Skeletal muscle satellite cell (primary cell): ENCODE results near the gene SRGAP2C.
"Not testable (repeated sequence)": the region's sequence is repeated elsewhere in the genome, so short reads cannot be mapped to it uniquely, and the experiment has no call there.

Source experiments
- H3K27me3 ChIP-seq: 2 replicates; pipeline ENCODE4 v1.7.0; 2013; ENCODE audit warnings: low read length; ENCODE audit not compliant: control insufficient read depth, insufficient read depth
- H3K36me3 ChIP-seq: 2 replicates; pipeline ENCODE4 v1.7.0; 2013; ENCODE audit warnings: mild to moderate bottlenecking, control low read depth, low read length; ENCODE audit not compliant: insufficient read depth
- H3K4me1 ChIP-seq: 2 replicates; pipeline ENCODE4 v1.7.0; 2013; ENCODE audit warnings: low read length; ENCODE audit not compliant: control insufficient read depth, insufficient read depth
- H3K4me2 ChIP-seq: 2 replicates; pipeline ENCODE4 v1.7.0; 2013; ENCODE audit warnings: mild to moderate bottlenecking, low read length
- H3K4me3 ChIP-seq: 2 replicates; pipeline ENCODE4 v1.7.0; 2013; ENCODE audit warnings: low read length
- H3K9ac ChIP-seq: 2 replicates; pipeline ENCODE4 v1.7.0; 2013; ENCODE audit warnings: mild to moderate bottlenecking, low read depth, low read length, moderate library complexity
- H3K9me3 ChIP-seq: replicated peaks from 2 replicates; pipeline ENCODE4 v1.7.0; 2013; ENCODE audit warnings: mild to moderate bottlenecking, control low read depth, low read length

Gene SRGAP2C

GRCh38 chr1:121360531-121360930, 175.8 kb downstream of the SRGAP2C start:
- H3K9ac ChIP-seq, H3K27me3 ChIP-seq, H3K4me3 ChIP-seq, H3K9me3 ChIP-seq, H3K4me1 ChIP-seq, H3K4me2 ChIP-seq, H3K36me3 ChIP-seq: not testable (repeated sequence)

GRCh38 chr1:121361451-121362233, 176.9 kb downstream of the SRGAP2C start:
- not testable (repeated sequence) for H3K9ac ChIP-seq, H3K4me2 ChIP-seq, H3K36me3 ChIP-seq, H3K27me3 ChIP-seq, H3K4me1 ChIP-seq, H3K9me3 ChIP-seq, H3K4me3 ChIP-seq

- H3K27me3 ChIP-seq, H3K9me3 ChIP-seq, H3K4me3 ChIP-seq: not testable (repeated sequence)
Measured at GRCh38 chr1:121362234-121362883, 177.6 kb downstream of the SRGAP2C start.

GRCh38 chr1:121365316-121365715, 180.5 kb downstream of the SRGAP2C start:
- H3K4me3 ChIP-seq, H3K9me3 ChIP-seq, H3K27me3 ChIP-seq, H3K4me2 ChIP-seq, H3K9ac ChIP-seq, H3K4me1 ChIP-seq, H3K36me3 ChIP-seq: not testable (repeated sequence)

More at GRCh38 chr1:121362234-121362883, 177.6 kb downstream of the SRGAP2C start:
- H3K4me1 ChIP-seq, H3K36me3 ChIP-seq, H3K9ac ChIP-seq, H3K4me2 ChIP-seq: not testable (repeated sequence)

- not testable (repeated sequence) for H3K36me3 ChIP-seq, H3K27me3 ChIP-seq
Measured at GRCh38 chr1:121365723-121366122, 180.9 kb downstream of the SRGAP2C start.

GRCh38 chr1:121366171-121366570, 181.4 kb downstream of the SRGAP2C start:
- not testable (repeated sequence) for H3K4me3 ChIP-seq

More at GRCh38 chr1:121365723-121366122, 180.9 kb downstream of the SRGAP2C start:
- H3K9ac ChIP-seq, H3K4me2 ChIP-seq, H3K4me3 ChIP-seq, H3K9me3 ChIP-seq, H3K4me1 ChIP-seq: not testable (repeated sequence)

GRCh38 chr1:121368910-121369309, 184.1 kb downstream of the SRGAP2C start:
- not testable (repeated sequence) for H3K4me3 ChIP-seq, H3K4me1 ChIP-seq, H3K36me3 ChIP-seq, H3K9me3 ChIP-seq, H3K4me2 ChIP-seq, H3K27me3 ChIP-seq, H3K9ac ChIP-seq

More at GRCh38 chr1:121366171-121366570, 181.4 kb downstream of the SRGAP2C start:
- not testable (repeated sequence) for H3K9ac ChIP-seq, H3K9me3 ChIP-seq, H3K4me1 ChIP-seq, H3K36me3 ChIP-seq, H3K27me3 ChIP-seq, H3K4me2 ChIP-seq

- not testable (repeated sequence) for H3K27me3 ChIP-seq, H3K9ac ChIP-seq, H3K4me1 ChIP-seq, H3K4me3 ChIP-seq, H3K9me3 ChIP-seq, H3K4me2 ChIP-seq, H3K36me3 ChIP-seq
Measured at GRCh38 chr1:121369959-121370358, 185.2 kb downstream of the SRGAP2C start.

GRCh38 chr1:121374851-121375367, 190.1 kb downstream of the SRGAP2C start:
- H3K4me1 ChIP-seq, H3K36me3 ChIP-seq, H3K4me3 ChIP-seq, H3K9me3 ChIP-seq, H3K9ac ChIP-seq, H3K4me2 ChIP-seq, H3K27me3 ChIP-seq: not testable (repeated sequence)

GRCh38 chr1:121376986-121377385, 192.2 kb downstream of the SRGAP2C start:
- not testable (repeated sequence) for H3K9ac ChIP-seq, H3K27me3 ChIP-seq

GRCh38 chr1:121378757-121379156, 194.0 kb downstream of the SRGAP2C start:
- not testable (repeated sequence) for H3K27me3 ChIP-seq, H3K9ac ChIP-seq, H3K9me3 ChIP-seq, H3K4me1 ChIP-seq, H3K36me3 ChIP-seq, H3K4me3 ChIP-seq, H3K4me2 ChIP-seq

More at GRCh38 chr1:121376986-121377385, 192.2 kb downstream of the SRGAP2C start:
- not testable (repeated sequence) for H3K9me3 ChIP-seq, H3K4me3 ChIP-seq, H3K4me1 ChIP-seq, H3K36me3 ChIP-seq, H3K4me2 ChIP-seq

GRCh38 chr1:121384754-121385153, 200.0 kb downstream of the SRGAP2C start:
- not testable (repeated sequence) for H3K4me1 ChIP-seq

More at GRCh38 chr1:121384754-121385153, 200.0 kb downstream of the SRGAP2C start:
- not testable (repeated sequence) for H3K9me3 ChIP-seq, H3K27me3 ChIP-seq, H3K36me3 ChIP-seq, H3K4me3 ChIP-seq, H3K9ac ChIP-seq, H3K4me2 ChIP-seq
